Body of pancreas (tissue), 4 donors: ENCODE data around the gene SCYGR7.

Experiments used
- POLR2A ChIP-seq, 3 donors: fragments of 450-650 bp; IDR thresholded peaks; one replicate each; pipeline ENCODE4 v1.6.1; 2016; ENCODE audit warnings: antibody characterized with exemption in 3 of 3, mild to moderate bottlenecking in 2 of 3
- TF ChIP-seq, protein P1 (sequence below), 7 experiments: fragments of 450-650 bp in 4 of 7; fragments of 200-600 bp in 3 of 7; sonication (generic) in 3 of 7; IDR thresholded peaks; one replicate each; pipeline ENCODE4 v1.5.1; 2016 to 2019; ENCODE audit warnings: antibody characterized with exemption in 7 of 7

DNA sequence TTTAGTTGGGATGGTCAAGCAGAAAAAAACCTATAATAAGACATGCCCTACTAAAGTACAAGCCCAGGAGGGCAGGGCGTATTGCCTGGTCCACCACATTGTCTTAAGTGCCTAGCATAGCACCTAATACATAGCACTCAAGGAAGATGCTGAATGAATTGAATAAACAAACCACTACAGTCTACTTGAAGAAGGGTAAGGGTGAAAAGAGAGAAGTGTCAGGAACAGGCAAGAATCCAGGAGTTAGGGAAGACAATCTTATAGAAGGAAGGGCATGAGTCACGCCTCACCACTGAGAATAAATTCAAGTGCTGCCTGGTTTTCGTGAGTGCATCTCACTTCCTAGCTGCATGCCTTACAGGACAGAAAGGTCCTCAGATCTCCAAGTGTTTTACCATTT, 24.2 kb upstream of the SCYGR7 start:
- TF ChIP-seq, protein P1, sequence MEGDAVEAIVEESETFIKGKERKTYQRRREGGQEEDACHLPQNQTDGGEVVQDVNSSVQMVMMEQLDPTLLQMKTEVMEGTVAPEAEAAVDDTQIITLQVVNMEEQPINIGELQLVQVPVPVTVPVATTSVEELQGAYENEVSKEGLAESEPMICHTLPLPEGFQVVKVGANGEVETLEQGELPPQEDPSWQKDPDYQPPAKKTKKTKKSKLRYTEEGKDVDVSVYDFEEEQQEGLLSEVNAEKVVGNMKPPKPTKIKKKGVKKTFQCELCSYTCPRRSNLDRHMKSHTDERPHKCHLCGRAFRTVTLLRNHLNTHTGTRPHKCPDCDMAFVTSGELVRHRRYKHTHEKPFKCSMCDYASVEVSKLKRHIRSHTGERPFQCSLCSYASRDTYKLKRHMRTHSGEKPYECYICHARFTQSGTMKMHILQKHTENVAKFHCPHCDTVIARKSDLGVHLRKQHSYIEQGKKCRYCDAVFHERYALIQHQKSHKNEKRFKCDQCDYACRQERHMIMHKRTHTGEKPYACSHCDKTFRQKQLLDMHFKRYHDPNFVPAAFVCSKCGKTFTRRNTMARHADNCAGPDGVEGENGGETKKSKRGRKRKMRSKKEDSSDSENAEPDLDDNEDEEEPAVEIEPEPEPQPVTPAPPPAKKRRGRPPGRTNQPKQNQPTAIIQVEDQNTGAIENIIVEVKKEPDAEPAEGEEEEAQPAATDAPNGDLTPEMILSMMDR (IDR thresholded peaks at IDR 0.05), result no peak
- no peak for TF ChIP-seq POLR2A (IDR thresholded peaks at IDR 0.05)
